BLaER1 (cell line): Measurements from ENCODE around the gene DDO.

Experiments
- H3K27ac ChIP-seq: shearing (Covaris generic); formaldehyde crosslinking; 2 replicates; pipeline ENCODE4 v1.8.1; 2022
- H3K27me3 ChIP-seq: shearing (Covaris generic); formaldehyde crosslinking; 2 replicates; pipeline ENCODE4 v1.8.1; 2022
- H3K36me3 ChIP-seq: shearing (Covaris generic); formaldehyde crosslinking; 2 replicates; pipeline ENCODE4 v1.8.1; 2022
- H3K4me1 ChIP-seq: shearing (Covaris generic); formaldehyde crosslinking; 2 replicates; pipeline ENCODE4 v1.8.1; 2022
- H3K4me2 ChIP-seq: shearing (Covaris generic); formaldehyde crosslinking; 2 replicates; pipeline ENCODE4 v1.8.1; 2022
- H3K4me3 ChIP-seq: shearing (Covaris generic); formaldehyde crosslinking; 2 replicates; pipeline ENCODE4 v1.8.1; 2022
- H3K9ac ChIP-seq: shearing (Covaris generic); formaldehyde crosslinking; 2 replicates; pipeline ENCODE4 v1.8.1; 2022
- H3K9me3 ChIP-seq: shearing (Covaris generic); formaldehyde crosslinking; 2 replicates; pipeline ENCODE4 v1.8.1; 2022
- H4K20me1 ChIP-seq: shearing (Covaris generic); formaldehyde crosslinking; 2 replicates; pipeline ENCODE4 v1.8.1; 2022
- Cebpa-rat ChIP-seq: shearing (Covaris generic); IDR thresholded peaks from 2 replicates; pipeline ENCODE4 v1.8.1; 2022

The DDO gene

DNA sequence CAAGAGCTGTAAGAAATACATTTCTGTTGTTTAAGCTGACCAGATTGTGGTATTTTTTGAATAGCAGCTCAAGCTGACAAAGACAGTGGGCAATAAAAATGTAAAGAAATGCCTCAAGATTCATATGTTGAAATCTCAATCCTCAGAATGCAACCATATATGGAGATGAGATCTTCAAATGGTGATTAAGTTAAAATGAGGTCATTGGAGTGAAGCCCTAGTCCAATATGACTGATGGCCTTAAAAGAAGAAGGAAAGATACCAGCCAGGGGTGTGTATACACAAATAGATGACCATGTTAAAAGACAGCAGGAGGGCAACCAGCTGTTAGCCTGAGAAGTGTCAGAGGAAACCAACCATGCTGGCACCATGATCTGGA is 7.1 kb upstream of the DDO start:
- Histone ChIP-seq H3K4me1 (peaks cover 75% of the 10 kb centered on the region), H3K4me3 (no peak overlapping the region), H4K20me1 (no peaks in the 10 kb centered on the region), H3K9me3 (no peaks in the 10 kb centered on the region; the same call in 1 of the 2 replicates), H3K27ac (no peak overlapping the region), H3K9ac (no peak overlapping the region), H3K27me3 (no peaks in the 10 kb centered on the region), H3K4me2 (peak overlapping the region; percentile 56), H3K36me3 (no peaks in the 10 kb centered on the region)
- TF ChIP-seq Cebpa-rat = no peak

GRCh38 chr6:110421749-110422443 is 6.5 kb upstream of the DDO start:
- Histone ChIP-seq H3K36me3 (no peaks in the 10 kb centered on the region), H3K4me1 (peaks cover 77% of the 10 kb centered on the region), H3K27me3 (no peaks in the 10 kb centered on the region), H3K9ac (no peak overlapping the region), H3K27ac (no peak overlapping the region), H3K4me3 (no peak overlapping the region), H3K4me2 (peak overlapping the region; percentile 56), H4K20me1 (no peaks in the 10 kb centered on the region), H3K9me3 (no peaks in the 10 kb centered on the region; the same call in 1 of the 2 replicates)
- TF ChIP-seq Cebpa-rat = no peak

GRCh38 chr6:110419028-110419739 is 3.8 kb upstream of the DDO start:
- H4K20me1 ChIP-seq = no peaks in the 10 kb centered on the region
- no peaks in the 10 kb centered on the region; the same call in 1 of the 2 replicates for H3K9me3 ChIP-seq
- no peaks in the 10 kb centered on the region for H3K36me3 ChIP-seq
- no peak for TF ChIP-seq Cebpa-rat
- no peak overlapping the region for H3K27ac ChIP-seq
- H3K4me3 ChIP-seq = no peak overlapping the region
- peak overlapping the region; percentile 44; the same call in 1 of the 2 replicates for H3K4me2 ChIP-seq
- peaks cover 53% of the 10 kb centered on the region for H3K4me1 ChIP-seq
- H3K27me3 ChIP-seq = no peaks in the 10 kb centered on the region
- H3K9ac ChIP-seq = no peak overlapping the region

- no peaks in the 10 kb centered on the region; the same call in 1 of the 2 replicates for H3K9me3 ChIP-seq
- no peak for TF ChIP-seq Cebpa-rat
- no peak overlapping the region for H3K4me3 ChIP-seq
- H4K20me1 ChIP-seq = no peaks in the 10 kb centered on the region
- peak overlapping the region; percentile 44 for H3K4me2 ChIP-seq
- no peaks in the 10 kb centered on the region for H3K27me3 ChIP-seq
- no peak overlapping the region for H3K27ac ChIP-seq
- peaks cover 48% of the 10 kb centered on the region for H3K4me1 ChIP-seq
- H3K36me3 ChIP-seq = no peaks in the 10 kb centered on the region
- H3K9ac ChIP-seq = no peak overlapping the region
Measured at GRCh38 chr6:110418594-110418993, 3.2 kb upstream of the DDO start.

DNA sequence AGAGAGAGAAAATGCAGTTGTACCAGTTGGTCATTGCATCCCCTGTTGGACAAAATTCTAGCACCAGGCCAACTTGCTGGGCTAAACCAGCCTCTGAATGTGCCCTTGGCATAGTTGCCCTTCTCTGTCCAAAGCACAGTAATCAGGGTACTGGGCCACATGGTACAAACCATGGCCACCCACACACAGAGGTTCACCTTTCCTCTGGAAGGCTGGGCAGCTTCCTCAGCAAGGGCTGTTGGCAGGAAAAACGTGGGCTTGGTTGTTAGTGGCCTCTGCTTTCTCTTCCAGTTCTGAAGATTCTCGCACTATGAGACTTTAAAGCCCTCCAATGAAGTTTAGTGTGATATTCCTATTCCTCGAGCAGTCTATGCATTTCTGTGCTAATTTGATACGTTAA is 706 bp downstream of the DDO start:
- Histone ChIP-seq H3K4me2 (no peak overlapping the region), H3K9me3 (no peaks in the 10 kb centered on the region), H3K36me3 (no peaks in the 10 kb centered on the region), H4K20me1 (no peaks in the 10 kb centered on the region), H3K27me3 (no peaks in the 10 kb centered on the region), H3K4me1 (peaks cover 27% of the 10 kb centered on the region), H3K9ac (no peak overlapping the region), H3K4me3 (no peak overlapping the region), H3K27ac (no peak overlapping the region)
- TF ChIP-seq Cebpa-rat = no peak

- Histone ChIP-seq H4K20me1 (no peaks in the 10 kb centered on the region), H3K27ac (no peak overlapping the region), H3K36me3 (no peaks in the 10 kb centered on the region), H3K27me3 (no peaks in the 10 kb centered on the region), H3K9ac (no peak overlapping the region), H3K4me3 (no peak overlapping the region), H3K4me1 (peaks cover 9% of the 10 kb centered on the region; the same call in 1 of the 2 replicates), H3K9me3 (no peaks in the 10 kb centered on the region), H3K4me2 (no peak overlapping the region)
- no peak for TF ChIP-seq Cebpa-rat
Measured at GRCh38 chr6:110412360-110412759, 3.0 kb downstream of the DDO start.

DNA sequence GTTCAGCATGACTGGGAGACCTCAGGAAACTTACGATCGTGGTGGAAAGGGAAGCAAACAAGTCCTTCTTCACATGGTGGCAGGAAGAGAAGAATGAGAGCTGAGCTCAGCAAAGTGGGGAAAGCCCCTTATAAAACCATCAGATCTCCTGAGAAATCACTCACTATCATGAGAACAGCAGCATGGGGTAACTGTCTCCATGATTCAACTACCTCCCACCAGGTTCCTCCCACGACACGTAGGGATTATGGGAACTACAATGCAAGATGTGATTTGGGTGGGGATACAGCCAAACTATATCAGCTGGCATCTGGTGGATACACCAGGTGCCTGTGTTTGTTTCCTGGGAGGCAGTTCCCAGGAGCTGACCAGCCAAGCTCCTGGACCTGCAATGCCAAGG is 4.9 kb downstream of the DDO start:
- no peak overlapping the region for H3K4me2 ChIP-seq
- H3K9me3 ChIP-seq = no peaks in the 10 kb centered on the region
- H3K36me3 ChIP-seq = no peaks in the 10 kb centered on the region
- H3K4me1 ChIP-seq = peaks cover 8% of the 10 kb centered on the region; the same call in 1 of the 2 replicates
- no peak overlapping the region for H3K9ac ChIP-seq
- no peaks in the 10 kb centered on the region for H4K20me1 ChIP-seq
- H3K27me3 ChIP-seq = no peaks in the 10 kb centered on the region
- TF ChIP-seq Cebpa-rat = no peak
- H3K27ac ChIP-seq = no peak overlapping the region
- no peak overlapping the region for H3K4me3 ChIP-seq

- Histone ChIP-seq H3K9me3 (no peaks in the 10 kb centered on the region), H3K4me3 (no peak overlapping the region), H3K27ac (no peak overlapping the region), H3K4me2 (no peak overlapping the region), H3K9ac (no peak overlapping the region), H3K27me3 (no peaks in the 10 kb centered on the region), H3K36me3 (no peaks in the 10 kb centered on the region), H4K20me1 (no peaks in the 10 kb centered on the region), H3K4me1 (peaks cover 8% of the 10 kb centered on the region; the same call in 1 of the 2 replicates)
- TF ChIP-seq Cebpa-rat = no peak
Measured at GRCh38 chr6:110409794-110410193, 5.6 kb downstream of the DDO start.

GRCh38 chr6:110408901-110409300 is 6.5 kb downstream of the DDO start:
- Histone ChIP-seq H3K4me3 (no peak overlapping the region), H3K9me3 (no peaks in the 10 kb centered on the region), H3K27ac (no peak overlapping the region), H3K4me1 (peaks cover 8% of the 10 kb centered on the region; the same call in 1 of the 2 replicates), H3K27me3 (no peaks in the 10 kb centered on the region), H3K9ac (no peak overlapping the region), H3K36me3 (no peaks in the 10 kb centered on the region), H3K4me2 (no peak overlapping the region), H4K20me1 (no peaks in the 10 kb centered on the region)
- no peak for TF ChIP-seq Cebpa-rat

- H3K9me3 ChIP-seq = peaks cover 8% of the 10 kb centered on the region; the same call in 1 of the 2 replicates
- H3K27ac ChIP-seq = no peak overlapping the region
- H3K36me3 ChIP-seq = no peaks in the 10 kb centered on the region
- no peak overlapping the region for H3K4me2 ChIP-seq
- H3K27me3 ChIP-seq = peaks cover 12% of the 10 kb centered on the region
- peaks cover 4% of the 10 kb centered on the region; the same call in 1 of the 2 replicates for H3K4me1 ChIP-seq
- H3K4me3 ChIP-seq = no peak overlapping the region
- H3K9ac ChIP-seq = no peak overlapping the region
- no peaks in the 10 kb centered on the region for H4K20me1 ChIP-seq
- TF ChIP-seq Cebpa-rat = no peak
Measured at GRCh38 chr6:110404607-110405006, 10.8 kb downstream of the DDO start.
